Endothelial cell of hepatic sinusoid (primary cell): ENCODE measurements around the gene ZNF582.

Experiments
- in situ Hi-C: cut with HindIII; loops from 2 replicates; pipeline ENCODE4 v1.10.0; 2017; ENCODE audit warnings: low sequenced_read_pairs

The ZNF582 gene

GRCh38 chr19:56393119-56394012 is at the start of gene ZNF582:
Gene ZNF582 (minus strand): TSS chr19:56393534. CDS start chr19:56391752, 1,782 bp downstream.
- in situ Hi-C loops = no loop called here

GRCh38 chr19:56441206-56441792 is 48.0 kb upstream of the ZNF582 start:
- in situ Hi-C loops = no loop called here

- in situ Hi-C loops = no loop called here
These were observed 30.6 kb upstream of the ZNF582 start for GRCh38 chr19:56423985-56424353.

- in situ Hi-C loops = no loop called here
These were observed 30.1 kb upstream of the ZNF582 start for GRCh38 chr19:56423276-56423984.

- in situ Hi-C loops = no loop called here
These were observed 11.7 kb upstream of the ZNF582 start for GRCh38 chr19:56405062-56405461.

GRCh38 chr19:56404705-56405056 is 11.3 kb upstream of the ZNF582 start:
- in situ Hi-C loops = no loop called here

- in situ Hi-C loops = no loop called here
These were observed 10.7 kb upstream of the ZNF582 start, which contains the start of gene ZNF583 for GRCh38 chr19:56403764-56404704. Gene ZNF583 (plus strand): TSS chr19:56404332. CDS start chr19:56407115, 2,783 bp downstream.

- in situ Hi-C loops = no loop called here
These were observed 9.9 kb upstream of the ZNF582 start for GRCh38 chr19:56403261-56403660.

GRCh38 chr19:56400485-56400884 is 7.2 kb upstream of the ZNF582 start:
- in situ Hi-C loops = no loop called here

GRCh38 chr19:56398809-56399208 is 5.5 kb upstream of the ZNF582 start:
- in situ Hi-C loops = no loop called here

- in situ Hi-C loops = no loop called here
These were observed 9.3 kb downstream of the ZNF582 start for GRCh38 chr19:56383826-56384605.

GRCh38 chr19:56377105-56377924 is 16.0 kb downstream of the ZNF582 start:
- in situ Hi-C loops = no loop called here

- in situ Hi-C loops = no loop called here
These were observed 21.1 kb downstream of the ZNF582 start for GRCh38 chr19:56372281-56372680.

GRCh38 chr19:56369886-56370676 is 23.3 kb downstream of the ZNF582 start:
- in situ Hi-C loops = no loop called here

GRCh38 chr19:56367829-56368711 is 25.3 kb downstream of the ZNF582 start:
- in situ Hi-C loops = no loop called here

GRCh38 chr19:56360841-56361240 is 32.5 kb downstream of the ZNF582 start:
- in situ Hi-C loops = no loop called here

- in situ Hi-C loops = no loop called here
These were observed 36.4 kb downstream of the ZNF582 start for GRCh38 chr19:56356944-56357343.
